ENCODE results near the gene HAS3.
"Not testable (repeated sequence)": the region's sequence is repeated elsewhere in the genome, so short reads cannot be mapped to it uniquely, and the experiment has no call there.

The HAS3 gene

DNA sequence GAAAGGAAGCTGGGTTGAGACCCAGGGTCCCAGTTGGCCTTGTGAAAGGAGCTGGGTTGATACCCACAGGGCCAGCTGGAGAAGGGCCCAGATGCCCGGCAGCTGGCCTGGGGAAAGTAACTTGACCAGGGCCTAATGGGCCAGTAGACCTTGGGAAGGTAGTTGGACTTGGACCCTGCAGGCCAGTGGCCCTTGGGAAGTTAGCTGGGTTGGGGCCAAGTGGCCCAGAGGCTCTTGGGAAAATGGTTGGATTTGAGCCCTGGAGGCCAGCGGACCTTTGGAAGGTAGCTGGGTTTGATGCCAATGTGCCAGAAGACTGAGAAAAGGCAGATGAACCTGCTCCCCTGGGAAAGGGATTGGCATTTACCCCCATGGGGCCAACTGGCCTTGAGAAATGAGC is 13.5 kb downstream of the HAS3 start:
- no peak for DNase-seq

DNA sequence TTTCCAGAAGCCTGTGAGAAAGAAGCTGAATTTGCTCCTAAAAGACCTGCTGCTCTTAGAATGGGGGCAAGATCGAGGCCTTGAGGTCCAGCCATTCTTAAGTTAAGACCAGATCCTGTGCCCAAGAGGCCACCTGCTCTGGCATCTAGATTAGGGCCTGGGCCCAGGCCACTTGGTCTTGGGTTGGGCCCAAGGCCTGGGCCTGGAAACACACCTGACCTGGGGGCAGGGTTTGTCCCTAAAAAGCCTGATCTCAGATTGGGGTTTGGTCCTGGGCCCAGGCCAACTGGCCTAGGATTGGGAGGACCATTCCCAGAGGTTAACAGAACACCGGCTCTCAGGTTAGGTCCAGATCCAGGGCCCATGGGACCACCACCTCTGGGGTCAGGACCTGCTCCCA is 14.1 kb downstream of the HAS3 start:
- no peak for DNase-seq

DNA sequence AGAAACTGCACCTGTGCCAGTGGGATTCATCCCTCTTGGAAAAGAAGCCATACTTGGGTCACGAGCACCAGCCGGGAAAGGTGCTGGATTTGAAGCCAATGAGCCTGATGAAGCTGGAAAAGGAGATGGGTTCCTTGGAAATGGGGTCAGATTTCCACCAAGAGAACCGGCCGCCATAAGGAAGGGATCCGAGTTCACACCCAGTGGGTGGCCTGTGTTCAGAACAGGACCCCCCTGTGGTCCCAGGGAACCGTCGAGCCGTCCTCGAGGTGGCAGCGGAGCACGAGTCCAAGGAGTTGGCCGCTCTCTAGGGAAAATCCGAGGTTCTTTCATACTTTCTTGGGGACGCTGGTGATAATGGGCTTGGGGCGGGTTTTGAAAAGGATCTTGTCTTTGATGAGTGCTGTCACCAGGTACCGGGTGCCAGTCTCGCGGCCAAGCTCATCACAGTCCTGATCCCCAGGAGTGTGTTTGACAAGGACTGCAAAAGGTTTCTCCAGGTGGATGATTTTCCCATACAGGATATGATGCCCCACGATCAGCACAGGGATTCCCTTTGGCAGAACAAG is 14.7 kb downstream of the HAS3 start:
- no peak for DNase-seq

DNA sequence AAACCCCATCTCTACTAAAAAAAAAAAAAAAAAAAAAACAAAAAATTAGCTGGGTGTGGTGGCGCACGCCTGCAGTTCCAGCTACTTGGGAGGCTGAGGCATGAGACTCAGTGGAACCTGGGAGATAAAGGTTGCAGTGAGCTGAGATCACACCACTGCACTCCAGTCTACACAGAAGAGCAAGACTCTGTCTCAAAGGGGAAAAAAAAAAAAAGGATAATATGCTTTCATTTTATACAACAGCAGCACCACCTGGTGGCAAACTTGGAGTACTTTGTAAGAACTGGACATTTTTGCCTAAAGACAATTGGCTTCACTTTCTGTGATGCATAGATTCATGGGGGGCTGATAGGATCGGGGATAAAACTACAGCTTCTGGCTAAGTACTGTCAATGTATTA is 18.5 kb downstream of the HAS3 start:
- DNase-seq = no peak

DNA sequence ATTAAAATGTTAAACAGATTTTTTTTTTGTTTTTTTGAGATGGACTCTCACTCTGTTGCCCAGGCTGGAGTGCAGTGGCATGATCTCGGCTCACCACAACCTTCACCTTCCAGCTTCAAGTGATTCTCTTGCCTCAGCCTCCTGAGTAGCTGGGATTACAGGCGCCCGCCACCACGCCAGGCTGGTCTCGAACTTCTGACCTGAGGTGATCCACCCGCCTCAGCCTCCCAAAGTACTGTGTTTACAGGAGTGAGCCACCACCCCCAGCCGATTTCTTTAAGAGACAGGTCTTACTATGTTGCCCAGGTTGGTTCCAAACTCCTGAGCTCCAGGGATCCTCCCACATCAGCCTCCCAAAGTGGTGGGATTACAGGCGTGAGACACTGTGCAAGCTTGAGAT is 19.0 kb downstream of the HAS3 start:
- not testable (repeated sequence) for DNase-seq

DNA sequence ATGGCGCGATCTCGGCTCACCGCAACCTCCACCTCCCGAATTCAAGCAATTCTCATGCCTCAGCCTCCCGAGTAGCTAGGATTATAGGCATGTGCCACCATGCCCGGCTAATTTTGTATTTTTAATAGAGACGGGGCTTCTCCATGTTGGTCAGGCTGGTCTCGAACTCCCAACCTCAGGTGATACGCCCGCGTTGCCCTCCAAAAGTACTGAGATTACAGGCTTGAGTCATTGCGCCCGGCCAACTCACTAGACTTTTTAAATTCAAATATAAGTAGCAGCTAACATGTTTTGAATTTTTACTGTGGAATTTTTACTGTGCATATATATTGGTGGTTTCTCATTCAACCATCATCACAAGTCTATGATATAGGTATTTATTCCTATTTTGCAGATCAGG is 19.5 kb downstream of the HAS3 start:
- DNase-seq = not testable (repeated sequence)

DNA sequence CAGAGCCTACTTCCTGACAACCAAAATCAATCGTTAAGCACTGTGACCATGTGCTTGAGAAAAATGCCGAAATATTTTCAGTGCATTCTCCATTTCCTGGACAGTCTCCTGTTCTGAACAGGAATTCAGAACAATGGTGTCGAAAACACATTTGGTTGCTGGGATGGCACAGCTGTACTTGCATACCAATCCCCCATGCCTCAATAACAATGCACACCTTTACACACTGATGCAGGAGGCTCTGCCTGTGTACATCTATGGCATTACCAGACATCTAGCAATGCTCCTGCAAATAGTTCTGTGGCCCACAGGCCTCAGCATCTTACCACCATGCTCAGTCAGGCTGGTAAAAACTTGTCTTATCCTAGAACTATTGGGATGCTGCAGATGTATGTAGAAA is 20.8 kb downstream of the HAS3 start:
- no peak for DNase-seq

DNA sequence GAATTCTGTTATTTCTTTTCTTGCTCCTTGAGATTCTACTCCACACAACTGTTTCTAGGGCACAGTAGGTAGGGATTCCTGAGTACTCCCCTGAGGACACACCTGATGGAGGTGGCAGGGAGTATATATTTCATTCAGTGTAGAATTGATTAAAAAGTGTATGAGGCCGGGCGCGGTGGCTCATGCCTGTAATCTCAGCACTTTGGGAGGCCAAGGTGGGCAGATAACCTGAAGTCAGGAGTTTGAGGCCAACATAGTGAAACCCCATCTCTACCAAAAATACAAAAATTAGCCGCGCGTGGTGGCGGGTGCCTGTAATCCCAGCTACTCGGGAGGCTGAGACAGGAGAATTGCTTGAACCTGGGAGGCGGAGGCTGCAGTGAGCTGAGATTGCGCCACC is 21.3 kb downstream of the HAS3 start:
- not testable (repeated sequence) for DNase-seq

DNA sequence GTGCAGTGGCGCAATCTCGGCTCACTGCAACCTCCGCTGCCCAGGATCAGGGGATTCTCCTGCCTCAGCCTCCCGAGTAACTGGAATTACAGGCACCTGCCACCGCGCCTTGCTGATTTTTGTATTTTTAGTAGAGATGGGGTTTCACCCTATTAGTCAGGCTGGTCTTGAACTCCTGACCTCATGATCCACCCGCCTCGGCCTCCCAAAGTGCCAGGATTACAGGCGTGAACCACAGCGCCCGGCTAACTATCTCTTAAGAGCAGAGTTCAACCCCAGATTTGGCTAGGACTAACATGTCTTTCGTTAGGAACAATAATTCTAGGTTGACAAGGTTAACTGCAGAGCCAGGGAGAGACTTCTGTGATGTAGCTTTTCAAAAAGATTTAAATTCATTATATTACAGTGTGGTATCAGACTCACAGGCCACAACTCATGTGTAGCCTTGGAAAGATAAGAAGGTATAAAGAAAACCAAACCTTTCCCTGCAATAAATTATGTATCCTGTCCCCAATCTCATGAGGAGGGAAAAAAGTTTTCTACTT is 22.6 kb downstream of the HAS3 start:
- no peak for DNase-seq

DNA sequence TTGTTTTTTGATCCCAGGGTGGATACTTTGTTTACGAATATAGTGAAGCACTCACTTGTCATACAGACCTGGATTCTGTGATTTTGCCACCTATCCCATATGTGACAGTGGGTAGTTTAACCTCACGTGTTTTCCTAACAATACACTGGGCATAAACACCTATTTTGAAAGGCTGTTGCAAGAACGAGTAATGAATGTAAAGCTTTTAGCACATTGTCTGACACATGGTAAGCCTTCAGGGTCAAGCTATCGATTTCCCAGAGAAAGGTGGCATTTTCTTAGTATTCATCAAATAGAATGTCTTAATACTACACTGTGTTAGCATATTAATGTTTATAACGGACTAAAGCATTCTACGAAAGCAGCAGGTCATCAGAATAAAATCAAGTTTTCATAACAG is 25.0 kb downstream of the HAS3 start:
- no peak for DNase-seq

DNA sequence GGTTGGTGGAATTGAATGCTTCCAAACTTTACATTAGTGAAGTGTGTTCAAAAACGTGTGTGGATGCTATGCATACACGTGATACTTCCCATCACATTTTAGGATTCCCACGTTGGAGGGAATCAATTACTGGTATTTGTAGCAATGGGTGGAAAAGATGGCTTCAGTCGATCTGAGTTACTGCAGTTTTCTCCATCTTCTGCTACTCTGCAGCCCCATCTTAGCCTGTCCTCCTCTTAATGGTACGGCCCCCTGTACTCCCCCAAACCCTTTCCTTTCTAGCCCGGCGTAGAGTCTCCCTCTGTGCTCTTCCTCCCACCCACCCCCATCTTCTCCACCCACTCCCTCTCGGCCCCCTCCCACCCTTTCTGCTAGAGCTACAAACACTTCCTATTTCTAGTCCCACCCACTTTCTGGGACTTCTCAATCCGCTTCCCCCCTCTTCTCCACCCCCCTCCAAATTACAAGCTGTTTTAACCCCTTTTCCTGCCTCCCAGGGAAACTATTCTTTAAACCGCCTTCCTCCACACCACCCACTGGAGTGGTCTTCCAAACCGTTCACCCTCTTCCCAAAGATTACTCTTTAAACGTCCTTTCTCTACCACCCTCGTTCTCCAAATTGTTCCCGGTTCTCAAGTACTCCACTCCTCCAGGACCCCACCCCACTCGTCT is 25.9 kb downstream of the HAS3 start:
- DNase-seq = no peak

DNA sequence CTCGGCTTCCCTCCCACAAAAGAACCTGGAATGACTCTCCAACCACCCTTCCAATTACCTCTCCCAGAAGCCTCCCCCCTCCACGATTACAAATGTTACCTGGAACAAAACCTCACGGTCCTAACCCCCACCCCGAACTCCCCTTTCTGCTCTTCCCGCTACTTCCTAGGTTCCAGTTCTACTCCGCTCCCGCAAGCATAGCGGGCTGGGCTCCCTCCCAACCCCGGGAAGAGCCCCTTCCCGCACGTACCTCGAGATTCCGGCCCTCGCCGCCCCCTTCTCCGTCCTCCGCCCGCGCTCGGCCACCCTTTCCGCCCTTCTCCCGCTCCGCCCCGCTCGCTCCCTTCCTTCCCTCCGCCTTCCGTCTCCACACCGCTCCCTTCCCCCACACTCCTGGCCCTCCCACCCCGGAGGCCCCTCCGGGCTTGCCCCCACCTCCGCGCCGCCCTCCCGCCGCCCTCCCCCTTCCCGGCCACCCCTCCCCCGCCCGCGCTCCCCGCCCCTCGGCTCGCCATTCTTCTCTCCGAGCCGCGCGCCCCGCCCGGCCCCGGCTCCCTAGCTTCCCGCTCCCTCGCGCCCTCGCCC is 26.5 kb downstream of the HAS3 start:
- DNase-seq = peak; percentile 24

DNA sequence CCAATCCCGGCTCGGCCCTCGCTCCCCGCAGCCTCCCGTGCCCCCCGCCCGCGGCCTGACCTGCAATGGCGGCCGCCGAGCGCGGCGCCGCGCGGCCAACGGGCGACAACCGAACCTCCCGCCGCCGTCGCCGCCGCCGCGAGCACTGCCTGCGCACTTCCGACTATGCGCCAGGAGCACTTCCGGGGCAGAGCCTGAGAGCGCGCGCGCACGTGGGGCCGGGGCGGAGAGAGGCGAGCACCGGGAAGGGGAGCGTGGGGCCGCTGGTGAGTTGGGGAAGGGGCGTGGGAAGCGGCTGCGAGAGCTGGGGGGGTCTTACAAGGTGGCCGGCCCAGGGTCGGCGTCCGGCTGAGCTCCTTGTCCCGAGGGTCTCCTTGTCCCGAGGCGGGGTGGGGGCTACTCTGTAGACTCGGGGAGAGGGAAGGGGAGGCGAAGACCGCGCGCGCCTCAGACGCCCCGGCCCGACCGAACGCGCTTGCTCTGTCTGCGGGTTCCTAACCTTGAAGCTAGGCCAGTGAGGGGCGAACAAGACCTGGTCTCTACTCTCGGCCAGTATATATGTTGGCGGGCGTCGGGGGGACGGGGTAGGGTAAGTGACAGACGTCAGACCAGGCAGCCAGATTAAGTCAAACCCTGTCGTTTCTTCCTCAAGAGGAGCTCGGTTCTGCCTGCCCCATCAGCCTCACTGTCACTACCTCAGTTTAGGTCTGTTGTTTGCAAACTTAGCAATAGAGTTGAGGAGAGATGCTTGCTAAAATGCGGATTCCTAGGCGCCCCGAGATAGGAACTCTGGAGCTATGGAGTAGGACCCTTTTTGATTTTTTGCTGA is 27.2 kb downstream of the HAS3 start, which contains the start of the genes CHTF8 and UTP4:
Gene CHTF8, minus strand, starts transcription at position 165 of the 829 bp plus-strand sequence. CDS start 11,130 bp downstream, outside the sequence.
Gene UTP4, plus strand, starts transcription at position 226 of the 829 bp plus-strand sequence. CDS start 811 bp downstream, outside the sequence.
- DNase-seq = peak; percentile 53

DNA sequence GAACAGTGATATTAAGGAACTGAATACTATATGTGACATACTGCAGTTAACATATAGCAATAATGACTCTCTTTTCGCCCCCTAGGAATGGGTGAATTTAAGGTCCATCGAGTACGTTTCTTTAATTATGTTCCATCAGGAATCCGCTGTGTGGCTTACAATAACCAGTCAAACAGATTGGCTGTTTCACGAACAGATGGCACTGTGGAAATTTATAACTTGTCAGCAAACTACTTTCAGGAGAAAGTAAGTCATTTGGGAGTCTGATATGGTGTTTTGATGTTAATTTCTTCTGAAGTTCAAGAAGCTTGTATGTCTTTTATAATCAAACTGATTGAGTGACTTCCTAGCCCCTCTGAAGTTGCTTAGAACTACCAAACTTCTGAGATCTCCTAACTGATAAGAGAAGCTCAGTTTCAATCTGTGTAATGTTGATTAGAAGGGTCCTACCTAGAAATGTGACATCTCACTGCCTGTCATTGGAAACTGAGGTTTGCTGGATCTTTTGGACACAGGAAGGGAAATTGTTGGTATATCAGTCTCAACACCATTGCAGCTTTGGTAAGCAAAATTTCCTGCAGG is 28.0 kb downstream of the HAS3 start:
- no peak for DNase-seq

DNA sequence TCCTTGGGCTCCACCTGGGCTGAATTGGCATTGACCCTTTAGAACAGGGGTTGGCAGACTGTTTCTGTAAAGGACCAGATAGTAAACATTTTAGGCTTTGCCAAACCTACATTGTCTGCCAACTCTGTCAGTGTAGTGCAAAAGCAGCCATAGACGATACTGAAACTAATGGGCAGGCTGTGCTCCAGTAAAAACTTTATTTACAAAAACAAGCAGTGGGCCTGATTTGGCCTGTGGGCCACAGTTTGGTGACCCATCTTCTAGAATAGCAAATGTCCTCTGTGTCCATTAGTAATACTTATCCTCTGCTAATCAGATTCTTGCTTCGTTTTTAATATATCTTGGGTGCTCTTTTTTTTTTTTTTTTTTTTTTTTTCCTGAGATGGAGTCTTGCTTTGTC is 33.2 kb downstream of the HAS3 start:
- DNase-seq = no peak

DNA sequence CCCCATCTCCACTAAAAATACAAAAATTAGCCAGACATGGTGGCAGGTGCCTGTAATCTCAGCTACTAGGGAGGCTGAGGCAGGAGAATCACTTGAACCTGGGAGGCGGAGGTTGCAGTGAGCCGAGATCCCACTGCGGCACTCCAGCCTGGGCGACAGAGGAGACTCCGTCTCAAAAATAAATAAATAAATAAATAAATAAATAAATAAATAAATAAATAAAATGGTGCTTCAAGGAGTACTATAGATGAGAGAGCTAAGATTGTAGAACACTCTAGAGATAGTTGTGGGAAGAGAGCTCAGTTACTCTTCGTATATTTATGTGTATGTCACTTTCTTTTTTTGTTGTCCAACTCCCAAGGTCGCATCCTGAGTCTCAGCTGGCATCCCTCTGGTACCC is 34.0 kb downstream of the HAS3 start:
- not testable (repeated sequence) for DNase-seq

DNA sequence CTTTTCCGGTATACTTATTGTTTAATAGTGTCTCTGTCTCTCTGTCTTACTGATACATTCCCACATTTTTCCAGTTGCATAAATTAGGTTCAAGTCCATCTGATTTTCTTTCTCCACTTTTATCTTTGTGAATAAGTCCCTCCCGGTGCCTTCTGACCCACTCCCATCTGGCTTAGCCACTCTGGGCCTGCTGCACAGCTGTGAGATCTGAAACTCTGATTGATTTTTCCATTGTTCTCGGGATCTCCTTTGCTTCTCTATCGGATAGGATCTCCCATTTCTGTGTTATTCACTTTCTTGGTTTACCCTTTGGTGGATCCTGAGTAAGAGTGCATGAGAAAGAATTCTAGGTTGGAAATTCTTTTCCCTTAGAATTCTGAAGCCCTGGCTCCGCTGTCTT is 35.6 kb downstream of the HAS3 start:
- no peak for DNase-seq

DNA sequence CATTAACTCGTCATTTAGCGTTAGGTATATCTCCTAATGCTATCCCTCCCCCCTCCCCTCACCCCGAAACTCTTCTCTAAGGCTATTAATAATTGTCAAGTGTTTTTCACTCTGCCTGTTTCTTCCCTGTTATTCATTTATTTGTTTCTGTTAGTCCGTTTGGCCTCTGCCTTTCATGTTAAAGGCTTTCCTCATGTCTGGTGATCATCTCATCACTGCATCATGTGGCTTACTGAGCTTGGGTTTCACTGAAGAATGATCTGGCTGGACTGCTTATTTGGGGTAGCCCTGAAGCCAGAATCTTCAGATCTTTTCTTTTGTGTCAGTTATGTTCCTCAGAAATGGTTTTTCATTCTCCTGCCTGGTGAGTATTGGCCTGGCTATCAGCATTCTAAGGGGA is 36.5 kb downstream of the HAS3 start:
- DNase-seq = no peak

DNA sequence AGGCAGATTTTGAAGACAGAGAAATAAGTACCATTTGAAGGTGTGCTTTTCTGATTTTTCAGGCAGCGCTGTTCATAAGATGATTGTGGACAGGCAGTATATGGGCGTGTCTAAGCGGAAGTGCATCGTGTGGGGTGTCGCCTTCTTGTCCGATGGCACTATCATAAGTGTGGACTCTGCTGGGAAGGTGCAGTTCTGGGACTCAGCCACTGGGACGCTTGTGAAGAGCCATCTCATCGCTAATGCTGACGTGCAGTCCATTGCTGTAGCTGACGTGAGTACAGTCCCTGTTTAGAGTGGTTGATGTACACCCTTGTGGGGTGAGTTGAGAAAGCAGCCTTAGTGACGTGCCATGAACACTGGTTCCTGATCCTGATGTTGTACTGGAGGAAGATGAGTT is 37.7 kb downstream of the HAS3 start:
- no peak for DNase-seq

DNA sequence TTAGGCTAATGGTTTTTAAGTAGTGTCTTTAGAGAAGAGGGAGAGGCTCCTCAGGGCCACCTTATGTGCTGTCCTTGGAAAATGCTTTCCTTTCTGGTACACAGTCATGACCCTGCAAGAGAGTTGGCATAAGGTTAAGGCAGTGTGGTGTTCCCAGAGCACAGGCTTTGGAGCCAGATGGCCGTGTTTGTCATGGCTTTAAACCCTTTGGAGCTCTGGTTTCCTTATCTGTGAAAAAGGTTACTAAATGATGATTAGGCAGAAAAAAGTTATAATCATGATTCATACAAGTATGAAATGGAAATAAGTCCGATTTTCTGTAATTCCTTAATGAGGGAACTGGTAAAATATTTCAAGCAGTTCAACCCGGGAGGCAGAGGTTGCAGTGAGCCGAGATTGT is 40.2 kb downstream of the HAS3 start:
- DNase-seq = no peak

DNA sequence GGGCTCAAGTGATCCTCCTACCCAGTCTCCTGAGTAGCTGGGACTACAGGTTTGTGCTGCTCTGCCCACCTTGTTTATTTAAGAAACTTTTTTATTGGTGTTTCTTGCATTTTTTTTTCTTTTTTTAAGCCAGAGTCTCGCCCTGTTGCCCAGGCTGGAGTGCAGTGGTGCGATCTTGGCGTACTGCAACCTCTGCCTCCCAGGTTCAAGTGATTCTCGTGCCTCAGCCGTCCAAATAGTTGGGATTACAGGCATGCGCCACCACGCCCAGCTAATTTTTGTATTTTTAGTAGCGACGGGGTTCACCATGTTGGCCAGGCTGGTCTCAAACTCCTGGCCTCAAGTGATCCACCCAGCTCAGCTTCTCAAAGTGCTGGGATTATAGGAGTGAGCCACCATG is 44.2 kb downstream of the HAS3 start:
- DNase-seq = not testable (repeated sequence)

DNA sequence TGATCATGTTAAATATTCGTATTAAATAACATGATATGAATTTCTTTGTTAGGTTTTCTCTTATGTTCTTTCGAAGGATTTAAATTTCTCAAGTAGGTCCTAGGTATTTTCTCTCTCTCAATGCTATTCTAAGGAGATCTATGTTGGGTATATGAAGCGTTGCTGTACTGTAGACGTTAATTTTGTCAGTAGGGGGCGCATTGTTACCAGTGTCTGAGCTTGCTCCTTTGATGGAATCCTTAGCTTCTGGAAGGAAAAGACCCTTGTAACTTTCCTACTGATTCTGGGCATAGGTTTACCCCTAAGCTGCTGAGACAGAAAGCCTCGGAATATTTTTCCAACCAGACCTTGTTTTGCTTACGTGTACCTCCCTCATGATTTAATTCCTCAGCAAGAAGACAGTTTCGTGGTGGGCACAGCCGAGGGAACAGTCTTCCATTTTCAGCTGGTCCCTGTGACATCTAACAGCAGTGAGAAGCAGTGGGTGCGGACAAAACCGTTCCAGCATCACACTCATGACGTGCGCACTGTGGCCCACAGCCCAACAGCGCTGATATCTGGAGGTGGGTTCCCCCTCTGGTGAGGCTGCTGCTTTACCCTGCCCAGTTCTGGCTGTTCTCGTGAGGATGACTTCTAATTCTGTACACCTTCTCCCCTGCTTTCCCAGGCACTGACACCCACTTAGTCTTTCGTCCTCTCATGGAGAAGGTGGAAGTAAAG is 44.9 kb downstream of the HAS3 start:
- peak; percentile 13 for DNase-seq
